Measurements from ENCODE around the gene CEMP1. TPM values are rescaled to one million over a fixed set of nuclear protein-coding genes. Genes with fewer than 3 reads are reported as not detected.

CEMP1 gene
- total RNA-seq, 1 donor, result not detected

GRCh38 chr16:2516391-2517240 lies 14.6 kb downstream of the CEMP1 start:
- TF ChIP-seq CTCF (IDR thresholded peaks at IDR 0.05; ENCODE audit: insufficient read depth, low read length), result no peak
- H3K4me3 ChIP-seq (ENCODE audit: low read depth, low read length), result peak overlapping the region; percentile 32
- DNase-seq (ENCODE audit: low read depth), result no peak

DNA sequence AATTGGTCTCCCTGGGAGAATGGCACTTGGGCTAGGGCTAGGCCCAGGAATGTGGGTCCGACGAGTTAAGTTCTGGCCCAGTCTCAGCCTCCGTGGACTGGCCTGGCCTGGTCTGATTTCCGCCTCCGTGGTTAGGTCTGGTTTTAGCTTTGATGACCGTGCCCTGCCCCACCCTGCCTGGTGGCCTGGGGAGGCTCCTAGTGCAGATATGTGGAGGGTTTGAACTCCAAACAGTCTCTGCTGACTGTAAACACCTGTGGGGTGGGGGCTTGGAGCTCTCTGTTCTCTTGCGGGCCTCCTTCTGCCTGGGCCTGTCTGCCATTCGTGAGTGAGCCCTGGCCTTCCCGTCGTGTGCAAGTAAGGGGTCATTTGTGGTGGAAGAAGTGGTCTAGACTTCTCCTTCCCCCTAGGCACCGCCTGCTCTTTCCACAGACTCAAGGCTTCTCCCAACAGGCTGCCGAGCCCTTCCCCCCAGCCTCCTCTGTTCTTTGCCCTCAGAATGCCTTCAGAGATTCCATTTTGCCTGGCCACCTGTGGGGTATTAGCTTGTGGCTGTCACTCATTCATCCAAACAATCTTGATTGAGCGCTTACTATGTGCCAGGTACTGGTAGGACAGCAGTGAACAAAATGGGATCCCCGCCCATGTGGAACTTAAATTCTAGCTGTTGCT lies 15.9 kb downstream of the CEMP1 start:
- no peak for TF ChIP-seq CTCF (IDR thresholded peaks at IDR 0.05; ENCODE audit: insufficient read depth, low read length)
- peak overlapping the region; percentile 89 for H3K4me3 ChIP-seq (ENCODE audit: low read depth, low read length)
- no peak for DNase-seq (ENCODE audit: low read depth)

GRCh38 chr16:2514333-2515179 lies 16.7 kb downstream of the CEMP1 start:
- no peak for TF ChIP-seq CTCF (IDR thresholded peaks at IDR 0.05; ENCODE audit: insufficient read depth, low read length)
- no peak for DNase-seq (ENCODE audit: low read depth)
- peak overlapping the region; percentile 89 for H3K4me3 ChIP-seq (ENCODE audit: low read depth, low read length)

DNA sequence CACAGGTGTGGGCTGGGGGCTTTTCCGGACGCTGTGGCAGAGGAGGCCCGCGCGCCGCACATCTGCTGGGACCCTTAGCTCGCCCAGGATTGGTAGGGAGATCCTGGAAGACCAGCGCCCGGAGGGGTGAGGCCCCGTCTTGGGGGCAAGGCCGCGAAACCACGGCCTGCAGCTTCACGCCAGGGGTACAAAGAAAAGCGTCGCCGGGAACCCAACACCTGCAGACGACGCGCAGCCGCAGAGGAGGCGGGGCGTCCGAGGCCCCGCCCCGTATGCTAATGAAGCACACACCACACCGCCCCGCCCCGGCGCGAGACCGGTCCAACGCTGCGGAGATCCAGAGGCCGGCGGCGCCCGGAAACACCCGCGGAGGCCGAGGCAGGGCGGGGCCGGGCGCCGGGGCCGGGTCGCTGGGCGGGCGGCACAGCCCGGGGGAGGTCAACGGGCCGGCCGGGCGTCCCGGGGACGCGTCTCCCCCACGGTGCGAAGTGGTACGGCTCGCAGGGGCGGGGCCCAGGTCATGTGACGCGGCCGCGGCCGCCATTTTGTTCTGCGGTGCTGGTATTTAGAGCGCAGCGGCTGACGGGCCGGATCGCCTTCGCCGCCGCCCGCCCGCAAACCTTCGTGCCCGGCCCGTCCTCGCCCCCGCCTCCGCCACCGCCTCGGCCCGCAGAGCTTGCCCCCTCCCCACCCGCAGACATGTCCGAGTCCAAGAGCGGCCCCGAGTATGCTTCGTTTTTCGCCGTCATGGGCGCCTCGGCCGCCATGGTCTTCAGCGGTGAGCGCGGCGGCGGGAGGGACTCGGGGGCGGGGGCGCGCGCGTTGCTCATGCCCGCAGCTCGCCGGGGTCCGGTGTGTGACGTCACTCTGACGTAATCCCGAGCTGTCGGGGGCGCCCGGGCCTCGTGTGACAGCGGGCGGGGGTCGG lies 17.5 kb downstream of the CEMP1 start, which contains the start of gene ATP6V0C:
TSS of gene ATP6V0C (plus strand) at position 548 of the 928 bp plus-strand sequence. CDS start at position 700, 152 bp downstream.
- peak within 1 kb of the TSS; percentile 89 for H3K4me3 ChIP-seq (ENCODE audit: low read depth, low read length)
- DNase-seq (ENCODE audit: low read depth), result peak; percentile 75
- TF ChIP-seq CTCF (IDR thresholded peaks at IDR 0.05; ENCODE audit: insufficient read depth, low read length), result no peak

GRCh38 chr16:2512735-2513404 lies 18.3 kb downstream of the CEMP1 start:
- no peak for TF ChIP-seq CTCF (IDR thresholded peaks at IDR 0.05; ENCODE audit: insufficient read depth, low read length)
- no peak for DNase-seq (ENCODE audit: low read depth)
- H3K4me3 ChIP-seq (ENCODE audit: low read depth, low read length), result peak overlapping the region; percentile 53
